IMR-90 (cell line): ENCODE results near the gene NIBAN1. TPM values are rescaled to one million over a fixed set of nuclear protein-coding genes. Genes with fewer than 3 reads are reported as not detected.

Experiments used
- ATAC-seq: fragments of 200-7000 bp; cut with Tn5 transposase; 2 replicates; pipeline ENCODE4 v1.9.1; 2020; ENCODE audit warnings: low read depth, mild to moderate bottlenecking, moderate library complexity
- BruUV-seq: library from RNA; stranded (reverse); fragments of 400-500 nt; replicated peaks from 2 replicates; lab custom pipeline; 2021; lab: Mats Ljungman, UMichigan
- CTCF ChIA-PET: fragments of 300-600 bp; formaldehyde crosslinking; extraction: SDS; loops from one replicate; lab custom pipeline; 2021; ENCODE audit warnings: antibody characterized with exemption; lab: Yijun Ruan, JAX
- POLR2A ChIA-PET: fragments of 300-600 bp; sonication (Branson Sonifier 250); formaldehyde crosslinking; loops from one replicate; lab custom pipeline; 2022; ENCODE audit warnings: antibody characterized with exemption; ENCODE audit not compliant: unreplicated experiment; lab: Charles Lee
- DNase-seq: peaks from one replicate; pipeline ENCODE4 v3.0.0; 2013
- H2AFZ ChIP-seq: replicated peaks from 2 replicates; pipeline ENCODE3; 2013; ENCODE audit warnings: low read length, mild to moderate bottlenecking; ENCODE audit not compliant: poor library complexity
- H2AK5ac ChIP-seq: 2 replicates; pipeline ENCODE4 v1.6.1; 2013; ENCODE audit warnings: low read depth, low read length, inconsistent platforms
- H2AK9ac ChIP-seq: replicated peaks from 2 replicates; pipeline ENCODE3; 2013; ENCODE audit warnings: mild to moderate bottlenecking, low read depth, low read length, moderate library complexity; ENCODE audit not compliant: poor library complexity
- H2BK120ac ChIP-seq: 2 replicates; pipeline ENCODE4 v1.6.1; 2013; ENCODE audit warnings: low read depth, low read length, inconsistent platforms
- H2BK15ac ChIP-seq: 3 replicates; pipeline ENCODE4 v1.6.1; 2013; ENCODE audit warnings: low read depth, low read length, inconsistent platforms
- H2BK20ac ChIP-seq: 2 replicates; pipeline ENCODE4 v1.6.1; 2013; ENCODE audit warnings: low read depth, mild to moderate bottlenecking, inconsistent platforms, low read length, moderate library complexity
- H2BK5ac ChIP-seq: 2 replicates; pipeline ENCODE4 v1.6.1; 2013; ENCODE audit warnings: mild to moderate bottlenecking, low read depth, low read length, inconsistent platforms; ENCODE audit not compliant: poor library complexity, severe bottlenecking
- H3K14ac ChIP-seq: replicated peaks from 2 replicates; pipeline ENCODE4 v1.6.1; 2013; ENCODE audit warnings: low read depth, low read length, inconsistent platforms
- H3K18ac ChIP-seq: 2 replicates; pipeline ENCODE4 v1.6.1; 2013; ENCODE audit warnings: low read depth, low read length, control low read depth
- H3K23ac ChIP-seq: 2 replicates; pipeline ENCODE4 v1.6.1; 2013; ENCODE audit warnings: low read depth, low read length, inconsistent platforms
- H3K27ac ChIP-seq: 2 replicates; pipeline ENCODE4 v1.5.1; 2013; ENCODE audit warnings: mild to moderate bottlenecking, control low read depth, low read length; ENCODE audit not compliant: insufficient read depth
- H3K27me3 ChIP-seq: 2 replicates; pipeline ENCODE4 v1.6.1; 2013; ENCODE audit warnings: low read length; ENCODE audit not compliant: control insufficient read depth, insufficient read depth
- H3K36me3 ChIP-seq: 2 replicates; pipeline ENCODE4 v1.6.1; 2013; ENCODE audit warnings: low read length, mixed read lengths; ENCODE audit not compliant: control insufficient read depth, insufficient read depth
- H3K4ac ChIP-seq: 2 replicates; pipeline ENCODE4 v1.6.1; 2013; ENCODE audit warnings: low read depth, low read length, inconsistent platforms
- H3K4me1 ChIP-seq: 2 replicates; pipeline ENCODE4 v1.6.1; 2013; ENCODE audit warnings: low read length, mixed read lengths; ENCODE audit not compliant: control insufficient read depth, insufficient read depth
- H3K4me2 ChIP-seq: 2 replicates; pipeline ENCODE4 v1.6.1; 2013; ENCODE audit warnings: low read depth, mild to moderate bottlenecking, control low read depth, low read length, moderate library complexity
- H3K4me3 ChIP-seq: 2 replicates; pipeline ENCODE4 v1.5.1; 2013; ENCODE audit warnings: low read depth, mild to moderate bottlenecking, control low read depth, low read length, moderate library complexity; ENCODE audit not compliant: insufficient read depth
- H3K56ac ChIP-seq: 2 replicates; pipeline ENCODE4 v1.6.1; 2013; ENCODE audit warnings: low read length, inconsistent platforms; ENCODE audit not compliant: insufficient read depth; ENCODE audit errors: extremely low read depth
- H3K79me1 ChIP-seq, 2 experiments: 2 replicates each; pipeline ENCODE4 v1.6.1; 2013; ENCODE audit warnings: low read length in 2 of 2, inconsistent platforms in 1 of 2, low read depth in 1 of 2
- H3K9ac ChIP-seq: 2 replicates; pipeline ENCODE4 v1.6.1; 2013; ENCODE audit warnings: low read depth, low read length, control low read depth
- H3K9me1 ChIP-seq: 2 replicates; pipeline ENCODE4 v1.6.1; 2013; ENCODE audit warnings: low read length, inconsistent platforms; ENCODE audit not compliant: insufficient read depth
- H3K9me3 ChIP-seq: 2 replicates; pipeline ENCODE4 v1.6.1; 2013; ENCODE audit warnings: low read length; ENCODE audit not compliant: control insufficient read depth, insufficient read depth
- H4K20me1 ChIP-seq: 2 replicates; pipeline ENCODE4 v1.6.1; 2013; ENCODE audit warnings: low read length, inconsistent platforms; ENCODE audit not compliant: insufficient read depth
- H4K5ac ChIP-seq: 2 replicates; pipeline ENCODE4 v1.6.1; 2013; ENCODE audit warnings: mild to moderate bottlenecking, low read depth, low read length, control low read depth
- H4K8ac ChIP-seq, 2 experiments: 2 replicates each; pipeline ENCODE4 v1.6.1; 2013; ENCODE audit warnings: low read depth in 2 of 2, low read length in 2 of 2, control low read depth in 1 of 2, inconsistent platforms in 1 of 2
- H4K91ac ChIP-seq: 2 replicates; pipeline ENCODE4 v1.6.1; 2013; ENCODE audit warnings: low read depth, low read length, inconsistent platforms; ENCODE audit not compliant: insufficient read depth
- BHLHE40 ChIP-seq: fragments of 150-350 bp; IDR thresholded peaks from 2 replicates; pipeline ENCODE4 v1.6.1; 2016; ENCODE audit warnings: mild to moderate bottlenecking, low read depth, low read length
- CHD1 ChIP-seq: IDR thresholded peaks from 2 replicates; pipeline ENCODE4 v1.6.1; 2012; ENCODE audit warnings: low read depth, low read length, improper control_type of control experiment
- RAD21 ChIP-seq: IDR thresholded peaks from 2 replicates; pipeline ENCODE4 v1.6.1; 2012; ENCODE audit warnings: low read length, improper control_type of control experiment
- RCOR1 ChIP-seq: IDR thresholded peaks from 2 replicates; pipeline ENCODE4 v1.6.1; 2012; ENCODE audit warnings: mild to moderate bottlenecking, low read length, improper control_type of control experiment; ENCODE audit not compliant: insufficient replicate concordance
- SMC3 ChIP-seq: fragments of 150-350 bp; IDR thresholded peaks from 2 replicates; pipeline ENCODE4 v1.6.1; 2016; ENCODE audit warnings: low read depth, mild to moderate bottlenecking, antibody characterized with exemption, low read length, moderate library complexity
- WGBS, 2 experiments: methylation state at CpG; one replicate each; pipeline versions ENCODE4 v1.1.5 to v1.1.7; 2013; ENCODE audit warnings: missing lambda C conversion rate in 2 of 2; ENCODE audit not compliant: insufficient read length in 1 of 2; ENCODE audit errors: extremely low coverage in 2 of 2; 5-methylcytosine and 5-hydroxymethylcytosine counted together
- dilution Hi-C: fragments of 300-500 bp; cut with HindIII; formaldehyde crosslinking; loops from one replicate; pipeline ENCODE4 v1.14.3; 2018; ENCODE audit warnings: low sequenced_read_pairs; ENCODE audit not compliant: unreplicated experiment
- in situ Hi-C: fragments of 300-500 bp; cut with MboI; formaldehyde crosslinking; loops from 3 replicates; pipeline ENCODE4 v1.14.3; 2019; ENCODE audit warnings: low sequenced_read_pairs, inconsistent platforms, mixed read lengths
- intact Hi-C: fragments of 100-400 bp; cut with micrococcal nuclease; formaldehyde crosslinking; loops from 2 replicates; pipeline ENCODE4 v1.10.0; 2022
- polyA plus RNA-seq, 3 experiments: library from polyadenylated mRNA; depleted of rRNA; stranded (reverse); fragments of >200 nt; gene quantifications; 2 replicates each; pipeline ENCODE4 v1.2.3, GENCODE V29; 2012; ENCODE audit warnings: low replicate concordance in 1 of 3
- total RNA-seq: library from RNA; depleted of rRNA; stranded (reverse); fragments of >200 nt; gene quantifications from 2 replicates; pipeline ENCODE4 v1.2.3, GENCODE V29; 2012
- TF ChIP-seq, protein P1 (sequence below): conservative IDR thresholded peaks from 2 replicates; pipeline ENCODE4 v1.5.1; 2012; ENCODE audit warnings: mild to moderate bottlenecking, low read depth, low read length, improper control_type of control experiment
- TF ChIP-seq, protein P2 (sequence below): fragments of 150-350 bp; IDR thresholded peaks from 2 replicates; pipeline ENCODE4 v1.6.1; 2016; ENCODE audit warnings: low read depth, mild to moderate bottlenecking, low read length, moderate library complexity, borderline replicate concordance

The NIBAN1 gene
- total and polyA plus RNA-seq, 2 of the 4 experiments (the other 2 are of a cell fraction), result 4.0 to 10.0 TPM

DNA sequence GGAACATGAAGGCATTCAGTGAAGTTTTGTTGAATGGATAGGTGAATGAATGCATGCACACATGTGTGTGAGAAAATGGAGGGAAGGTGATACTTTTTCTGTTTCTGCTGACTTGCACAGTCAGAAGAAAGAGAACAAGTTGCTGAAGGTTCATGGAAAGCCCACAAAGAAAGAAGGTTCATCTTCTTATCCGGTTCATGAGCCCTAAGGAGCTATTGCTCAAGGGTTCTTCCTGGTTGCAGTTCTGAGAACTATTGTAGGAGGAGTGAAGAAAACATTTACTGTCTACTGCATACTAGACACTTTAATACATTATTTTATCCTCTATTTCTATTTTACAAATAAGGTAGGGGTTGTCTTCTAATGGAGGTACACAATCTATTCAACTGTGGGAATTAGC, 13.4 kb upstream of the NIBAN1 start:
- no peak overlapping the region for H4K91ac ChIP-seq
- POLR2A ChIA-PET, result no interaction called here
- in situ Hi-C loops (loop anchor here (25.0 kb wide), 1 partner anchor 175 kb away; the partner anchor contains the start of genes SWT1 and TRMT1L), dilution Hi-C loops (loop anchor here (25.0 kb wide), 1 partner anchor 175 kb away; no protein-coding TSS in a partner anchor), intact Hi-C loops (loop anchor here (5.0 kb wide), 1 partner anchor 685 kb away; no protein-coding TSS in a partner anchor)
- no peak overlapping the region for H3K4ac ChIP-seq
- H3K18ac ChIP-seq, result no peak overlapping the region
- no peaks in the 10 kb centered on the region for H3K79me1 ChIP-seq
- no peak overlapping the region for H2BK120ac ChIP-seq
- no peaks in the 10 kb centered on the region; the same call in 1 of the 2 replicates for H3K9me1 ChIP-seq
- no peak overlapping the region for H3K14ac ChIP-seq
- H3K27me3 ChIP-seq, result no peaks in the 10 kb centered on the region; the same call in 1 of the 2 replicates
- H3K9ac ChIP-seq, result no peak overlapping the region
- WGBS, 2 experiments, result no CpG with 5 or more reads among the region's 1 CpG
- CTCF ChIA-PET, result interaction anchor here (1.7 kb wide), 1 partner anchor 182 kb away, joined by 6 read pairs; no protein-coding TSS in a partner anchor
- H2BK20ac ChIP-seq, result no peak overlapping the region
- BruUV-seq, result no TSS peak
- no peak overlapping the region for H4K5ac ChIP-seq
- no peak overlapping the region for H3K27ac ChIP-seq
- H3K4me1 ChIP-seq, result no peaks in the 10 kb centered on the region
- no peak overlapping the region for H2AK5ac ChIP-seq
- DNase-seq, result no peak
- H4K20me1 ChIP-seq, result no peaks in the 10 kb centered on the region
- H2BK5ac ChIP-seq, result no peak overlapping the region
- H3K56ac ChIP-seq, result no peak overlapping the region
- H4K8ac ChIP-seq, result no peak overlapping the region
- no peaks in the 10 kb centered on the region for H3K36me3 ChIP-seq
- H2BK15ac ChIP-seq, result no peak overlapping the region
- H2AK9ac ChIP-seq, result no peak overlapping the region
- no peak for TF ChIP-seq RAD21
- TF ChIP-seq RCOR1, result no peak
- no peak for TF ChIP-seq BHLHE40
- TF ChIP-seq, protein P1, sequence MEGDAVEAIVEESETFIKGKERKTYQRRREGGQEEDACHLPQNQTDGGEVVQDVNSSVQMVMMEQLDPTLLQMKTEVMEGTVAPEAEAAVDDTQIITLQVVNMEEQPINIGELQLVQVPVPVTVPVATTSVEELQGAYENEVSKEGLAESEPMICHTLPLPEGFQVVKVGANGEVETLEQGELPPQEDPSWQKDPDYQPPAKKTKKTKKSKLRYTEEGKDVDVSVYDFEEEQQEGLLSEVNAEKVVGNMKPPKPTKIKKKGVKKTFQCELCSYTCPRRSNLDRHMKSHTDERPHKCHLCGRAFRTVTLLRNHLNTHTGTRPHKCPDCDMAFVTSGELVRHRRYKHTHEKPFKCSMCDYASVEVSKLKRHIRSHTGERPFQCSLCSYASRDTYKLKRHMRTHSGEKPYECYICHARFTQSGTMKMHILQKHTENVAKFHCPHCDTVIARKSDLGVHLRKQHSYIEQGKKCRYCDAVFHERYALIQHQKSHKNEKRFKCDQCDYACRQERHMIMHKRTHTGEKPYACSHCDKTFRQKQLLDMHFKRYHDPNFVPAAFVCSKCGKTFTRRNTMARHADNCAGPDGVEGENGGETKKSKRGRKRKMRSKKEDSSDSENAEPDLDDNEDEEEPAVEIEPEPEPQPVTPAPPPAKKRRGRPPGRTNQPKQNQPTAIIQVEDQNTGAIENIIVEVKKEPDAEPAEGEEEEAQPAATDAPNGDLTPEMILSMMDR, result no peak
- no peak for TF ChIP-seq SMC3
- TF ChIP-seq, protein P2, sequence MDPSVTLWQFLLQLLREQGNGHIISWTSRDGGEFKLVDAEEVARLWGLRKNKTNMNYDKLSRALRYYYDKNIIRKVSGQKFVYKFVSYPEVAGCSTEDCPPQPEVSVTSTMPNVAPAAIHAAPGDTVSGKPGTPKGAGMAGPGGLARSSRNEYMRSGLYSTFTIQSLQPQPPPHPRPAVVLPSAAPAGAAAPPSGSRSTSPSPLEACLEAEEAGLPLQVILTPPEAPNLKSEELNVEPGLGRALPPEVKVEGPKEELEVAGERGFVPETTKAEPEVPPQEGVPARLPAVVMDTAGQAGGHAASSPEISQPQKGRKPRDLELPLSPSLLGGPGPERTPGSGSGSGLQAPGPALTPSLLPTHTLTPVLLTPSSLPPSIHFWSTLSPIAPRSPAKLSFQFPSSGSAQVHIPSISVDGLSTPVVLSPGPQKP, result no peak
- no peak for TF ChIP-seq CHD1
- no peak overlapping the region for H3K4me2 ChIP-seq
- no peaks in the 10 kb centered on the region for H3K9me3 ChIP-seq
- no peak overlapping the region for H2AFZ ChIP-seq
- ATAC-seq, result no peak
- H3K23ac ChIP-seq, result no peak overlapping the region
- no peak overlapping the region for H3K4me3 ChIP-seq
